LNCAP (cell line): Measurements from ENCODE around the gene IGSF21.

Source experiments
- TF ChIP-seq, protein P1 (sequence below): fragments of 450-650 bp; IDR thresholded peaks from 2 replicates; pipeline ENCODE4 v1.5.1; 2017; ENCODE audit warnings: mild to moderate bottlenecking

IGSF21 gene

DNA sequence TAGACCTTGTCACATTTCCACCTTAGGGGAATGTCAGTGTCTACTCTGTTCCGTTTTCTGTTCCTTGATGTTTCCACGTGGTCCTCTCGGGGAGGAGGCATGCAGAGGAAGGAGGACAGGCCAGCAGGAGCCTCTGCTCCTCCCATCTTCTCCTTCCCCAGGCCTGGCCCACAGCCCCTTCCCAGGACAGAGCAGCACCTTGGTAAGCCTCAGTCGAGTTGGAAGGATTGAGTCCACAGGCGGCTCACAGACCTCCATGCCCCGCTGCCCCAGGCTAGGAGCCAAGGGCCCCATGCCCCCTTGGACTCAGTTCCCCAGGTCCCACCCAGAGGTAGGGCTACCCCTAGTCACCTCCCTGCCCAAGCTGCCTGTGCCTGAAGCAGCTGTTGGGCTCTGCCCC lies 36.5 kb downstream of the IGSF21 start:
- TF ChIP-seq, protein P1, sequence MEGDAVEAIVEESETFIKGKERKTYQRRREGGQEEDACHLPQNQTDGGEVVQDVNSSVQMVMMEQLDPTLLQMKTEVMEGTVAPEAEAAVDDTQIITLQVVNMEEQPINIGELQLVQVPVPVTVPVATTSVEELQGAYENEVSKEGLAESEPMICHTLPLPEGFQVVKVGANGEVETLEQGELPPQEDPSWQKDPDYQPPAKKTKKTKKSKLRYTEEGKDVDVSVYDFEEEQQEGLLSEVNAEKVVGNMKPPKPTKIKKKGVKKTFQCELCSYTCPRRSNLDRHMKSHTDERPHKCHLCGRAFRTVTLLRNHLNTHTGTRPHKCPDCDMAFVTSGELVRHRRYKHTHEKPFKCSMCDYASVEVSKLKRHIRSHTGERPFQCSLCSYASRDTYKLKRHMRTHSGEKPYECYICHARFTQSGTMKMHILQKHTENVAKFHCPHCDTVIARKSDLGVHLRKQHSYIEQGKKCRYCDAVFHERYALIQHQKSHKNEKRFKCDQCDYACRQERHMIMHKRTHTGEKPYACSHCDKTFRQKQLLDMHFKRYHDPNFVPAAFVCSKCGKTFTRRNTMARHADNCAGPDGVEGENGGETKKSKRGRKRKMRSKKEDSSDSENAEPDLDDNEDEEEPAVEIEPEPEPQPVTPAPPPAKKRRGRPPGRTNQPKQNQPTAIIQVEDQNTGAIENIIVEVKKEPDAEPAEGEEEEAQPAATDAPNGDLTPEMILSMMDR: no peak

DNA sequence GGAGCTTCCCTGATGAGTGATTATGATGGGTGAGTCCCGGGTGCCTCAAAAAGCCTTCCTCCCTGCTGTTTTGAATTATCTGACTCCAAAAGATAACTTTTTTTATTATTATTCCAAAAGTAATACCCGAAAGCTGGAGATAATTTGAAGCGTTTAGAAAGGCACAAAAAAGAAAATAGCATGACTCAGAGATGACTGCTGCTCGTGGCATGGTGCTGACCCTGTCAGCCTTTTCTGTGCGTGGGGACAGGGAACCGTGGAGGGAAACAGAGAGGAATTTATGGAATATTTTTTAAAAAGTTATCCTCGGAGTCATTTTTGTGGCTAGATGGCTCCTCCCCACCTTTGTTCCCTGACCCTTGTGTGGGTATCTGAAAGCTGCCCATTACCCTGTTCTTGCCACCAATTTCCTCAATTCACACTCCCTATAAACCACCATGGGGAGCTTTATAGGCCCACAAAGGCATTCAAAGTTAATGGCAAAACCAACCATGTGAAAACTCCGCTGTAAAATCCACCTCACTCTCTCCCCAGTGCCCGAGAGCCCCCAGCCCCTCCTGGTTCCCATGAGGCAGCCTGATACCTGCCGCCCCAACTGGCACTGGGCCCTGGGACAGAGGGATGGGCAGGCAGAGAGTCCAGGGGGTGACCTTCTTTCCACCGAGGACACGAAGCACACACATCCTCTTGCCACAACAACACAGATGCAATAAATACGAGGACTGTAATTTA lies 37.5 kb downstream of the IGSF21 start:
- TF ChIP-seq, protein P1: no peak

GRCh38 chr1:18145851-18146618 lies 38.4 kb downstream of the IGSF21 start:
- TF ChIP-seq, protein P1: no peak

DNA sequence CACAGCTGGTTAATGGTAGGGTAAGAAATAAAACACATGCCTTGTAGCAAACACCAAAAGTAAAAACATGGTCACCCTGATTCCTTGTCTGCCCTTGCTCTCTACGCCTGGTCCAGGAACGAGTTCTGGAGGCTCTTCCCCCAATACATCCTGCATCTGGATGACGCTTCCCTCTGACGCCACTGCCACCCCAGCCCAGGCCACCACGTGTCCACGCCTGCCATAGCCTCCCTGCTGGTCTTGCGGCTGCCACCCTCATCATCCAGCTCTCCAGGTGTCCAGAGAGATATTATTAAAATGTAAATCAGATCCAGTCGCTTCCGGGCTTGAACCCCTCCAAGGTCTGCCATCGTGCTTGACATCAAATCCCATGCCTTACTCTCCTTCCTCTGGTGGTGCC lies 39.3 kb downstream of the IGSF21 start:
- TF ChIP-seq, protein P1: no peak

- TF ChIP-seq, protein P1: no peak
Measured at GRCh38 chr1:18147672-18148071, 40.1 kb downstream of the IGSF21 start.

- TF ChIP-seq, protein P1: no peak
Measured at GRCh38 chr1:18148461-18148860, 40.9 kb downstream of the IGSF21 start.

DNA sequence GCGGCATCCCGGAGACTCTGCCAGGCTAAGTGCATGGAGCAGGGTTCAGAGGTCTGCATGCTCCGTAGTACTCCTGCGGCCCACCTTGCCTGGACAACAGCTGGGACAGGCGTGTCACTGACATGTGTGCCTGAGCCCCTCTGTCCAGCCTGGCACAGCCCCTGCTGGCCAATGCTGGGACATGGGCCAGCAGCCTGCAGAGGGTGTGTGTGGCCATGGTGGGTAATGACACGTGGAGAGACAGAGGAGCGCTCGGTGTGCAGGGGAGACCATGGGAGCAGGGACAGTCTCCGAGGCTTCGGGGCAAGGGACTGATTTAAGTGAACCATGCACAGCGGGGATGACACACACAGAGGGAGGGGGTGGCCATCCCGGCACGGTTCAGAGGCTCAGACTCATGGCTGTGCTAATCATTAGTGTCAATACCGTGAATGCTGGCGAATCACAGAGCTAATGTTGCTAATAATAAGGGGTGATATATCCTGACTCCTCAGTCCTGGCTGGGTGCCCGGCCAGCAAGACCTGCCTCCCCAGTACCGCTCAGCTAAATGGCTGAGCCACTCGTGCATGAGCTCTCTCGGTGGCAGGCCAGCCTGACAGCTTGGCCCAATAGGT lies 41.5 kb downstream of the IGSF21 start:
- TF ChIP-seq, protein P1: no peak
